ENCODE results near the gene PTPRN2.

Gene PTPRN2

GRCh38 chr7:157633465-157634185 is 954.0 kb downstream of the PTPRN2 start:
- no peak for DNase-seq

GRCh38 chr7:157630301-157630853 is 957.2 kb downstream of the PTPRN2 start:
- DNase-seq, result no peak

GRCh38 chr7:157628456-157628855 is 959.2 kb downstream of the PTPRN2 start:
- no peak for DNase-seq

DNA sequence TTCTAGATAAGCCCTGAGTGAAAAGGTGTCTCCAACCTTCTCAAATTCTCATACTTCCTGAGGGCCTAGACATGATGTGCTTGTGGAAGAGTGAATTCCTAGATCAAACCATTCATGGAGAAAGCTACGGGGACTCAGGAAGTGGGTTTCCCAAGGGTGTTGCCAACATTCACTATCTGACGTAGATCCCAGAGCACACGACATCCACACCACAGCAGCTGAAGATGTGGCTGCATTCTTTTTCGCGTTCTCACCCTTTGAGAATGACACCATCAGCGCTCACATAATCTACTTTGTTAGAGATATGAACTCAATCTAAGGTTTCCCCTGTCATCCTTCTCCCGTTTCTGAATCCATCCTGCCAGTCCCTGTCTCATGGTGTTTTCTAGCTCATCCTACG is 960.0 kb downstream of the PTPRN2 start:
- DNase-seq, result no peak

- DNase-seq, result no peak
These were observed 960.6 kb downstream of the PTPRN2 start for GRCh38 chr7:157627033-157627432.

- DNase-seq, result no peak
These were observed 961.5 kb downstream of the PTPRN2 start for GRCh38 chr7:157625973-157626742.

DNA sequence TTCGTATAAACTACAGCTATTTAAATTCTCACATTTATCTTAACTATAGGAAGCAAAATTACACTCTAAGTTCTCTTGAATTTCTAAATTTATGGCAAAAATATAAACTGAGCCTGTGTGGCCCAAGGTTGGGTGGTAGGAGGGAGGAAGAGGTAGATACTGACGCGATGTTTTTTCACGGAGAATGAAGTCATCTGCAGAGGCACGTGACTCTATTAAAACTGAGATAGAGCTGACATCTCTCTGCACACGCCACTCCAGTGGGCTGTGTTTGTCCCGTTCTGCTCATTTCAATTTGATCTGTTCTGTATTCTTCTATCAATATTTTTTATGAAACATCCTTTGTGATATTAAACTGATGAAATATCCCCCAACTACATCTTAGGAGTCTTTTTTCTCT is 964.1 kb downstream of the PTPRN2 start:
- no peak for DNase-seq

DNA sequence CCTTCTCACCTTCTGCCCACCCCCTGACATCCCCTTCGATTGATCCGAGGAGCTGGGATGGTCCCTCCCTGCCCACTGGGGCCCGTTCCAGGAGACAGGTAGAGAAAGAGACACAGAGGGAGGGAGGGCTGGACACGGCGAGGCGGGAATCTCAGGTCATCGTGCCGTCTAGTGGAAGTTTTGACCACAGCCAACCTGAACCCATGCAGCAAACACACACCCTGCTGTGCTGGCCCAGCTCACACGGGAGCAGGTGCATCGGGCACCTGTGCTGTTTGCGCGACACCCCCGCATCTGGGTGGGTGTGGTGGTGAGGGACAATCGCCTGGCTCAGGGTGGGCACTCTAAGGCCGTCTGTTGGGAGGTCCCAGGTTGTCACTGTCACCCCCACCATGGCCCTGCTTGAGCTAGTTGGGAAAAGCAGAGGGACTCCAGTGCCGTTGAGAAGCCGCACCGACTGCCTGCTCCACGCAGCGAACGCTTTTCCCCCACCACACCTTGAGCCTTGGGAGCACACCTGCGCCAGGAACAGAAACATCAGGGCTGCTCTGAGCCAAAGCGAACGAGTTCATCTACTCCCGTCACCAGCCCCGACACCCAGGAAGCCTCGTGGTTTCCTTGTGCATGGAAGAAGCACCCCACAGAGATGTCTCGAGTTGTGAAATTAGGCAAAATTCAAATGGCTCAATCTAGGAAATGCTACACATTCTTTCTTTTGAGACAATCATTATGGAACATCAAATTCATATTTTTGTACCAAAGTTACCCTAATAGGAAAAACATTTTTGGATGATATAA is 965.0 kb downstream of the PTPRN2 start:
- no peak for DNase-seq

DNA sequence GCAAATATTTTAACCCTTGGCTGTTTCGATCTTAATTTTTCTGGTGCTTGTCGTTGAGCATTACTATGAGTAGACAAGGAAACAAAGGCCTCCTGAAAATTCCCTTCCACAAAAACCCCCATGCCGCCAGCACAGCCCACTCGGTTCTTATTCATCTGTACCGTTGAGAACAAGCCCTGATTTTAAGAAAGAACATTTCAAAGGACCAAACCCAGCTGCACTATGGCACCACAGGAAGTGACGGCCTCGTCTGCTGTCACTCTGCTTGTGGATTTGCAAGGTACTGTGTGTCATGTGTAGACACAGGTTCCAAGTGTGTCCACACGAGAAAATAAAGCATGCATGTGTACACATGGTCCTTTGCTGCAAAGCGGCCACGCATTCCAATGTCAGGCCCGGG is 965.6 kb downstream of the PTPRN2 start:
- no peak for DNase-seq

- DNase-seq, result no peak
These were observed 966.4 kb downstream of the PTPRN2 start for GRCh38 chr7:157621131-157621681.

GRCh38 chr7:157620616-157621015 is 967.0 kb downstream of the PTPRN2 start:
- no peak for DNase-seq

DNA sequence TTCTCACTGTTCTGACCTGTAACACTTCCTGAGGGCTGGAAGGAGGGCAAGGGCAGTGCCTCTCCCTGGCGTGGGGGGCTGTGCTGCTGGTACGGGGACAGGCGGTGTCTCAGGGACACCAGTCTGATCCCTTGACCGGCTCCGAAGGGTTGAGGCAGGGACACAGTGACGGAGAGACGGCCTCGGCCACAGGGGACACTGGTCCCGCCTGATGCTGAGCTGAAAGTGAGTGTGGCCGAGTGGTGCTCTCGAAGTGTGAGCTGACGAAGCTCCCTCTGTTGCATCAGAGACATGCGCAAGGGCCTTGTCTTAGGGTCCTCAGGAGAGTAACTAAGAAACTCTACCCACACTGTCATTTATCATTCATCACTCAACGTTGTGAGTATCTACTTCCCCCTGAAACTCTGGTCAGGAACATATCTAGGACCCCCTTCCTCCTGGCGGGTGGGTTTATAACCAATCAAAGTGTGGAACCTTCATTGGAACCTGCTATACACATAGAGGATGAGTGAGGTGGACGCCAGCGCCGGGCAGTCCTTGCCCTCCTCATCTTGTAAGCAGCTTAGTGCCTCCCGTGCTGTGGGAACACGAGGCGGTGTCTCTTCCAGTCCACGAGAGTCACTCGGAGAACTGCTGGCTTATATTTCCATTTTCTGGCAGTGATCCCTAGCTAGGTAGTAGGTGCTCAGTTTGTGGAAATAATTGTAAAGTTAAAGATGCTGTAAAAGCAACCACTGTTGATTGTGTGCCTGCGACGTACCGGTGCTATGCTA is 967.7 kb downstream of the PTPRN2 start:
- DNase-seq, result no peak

DNA sequence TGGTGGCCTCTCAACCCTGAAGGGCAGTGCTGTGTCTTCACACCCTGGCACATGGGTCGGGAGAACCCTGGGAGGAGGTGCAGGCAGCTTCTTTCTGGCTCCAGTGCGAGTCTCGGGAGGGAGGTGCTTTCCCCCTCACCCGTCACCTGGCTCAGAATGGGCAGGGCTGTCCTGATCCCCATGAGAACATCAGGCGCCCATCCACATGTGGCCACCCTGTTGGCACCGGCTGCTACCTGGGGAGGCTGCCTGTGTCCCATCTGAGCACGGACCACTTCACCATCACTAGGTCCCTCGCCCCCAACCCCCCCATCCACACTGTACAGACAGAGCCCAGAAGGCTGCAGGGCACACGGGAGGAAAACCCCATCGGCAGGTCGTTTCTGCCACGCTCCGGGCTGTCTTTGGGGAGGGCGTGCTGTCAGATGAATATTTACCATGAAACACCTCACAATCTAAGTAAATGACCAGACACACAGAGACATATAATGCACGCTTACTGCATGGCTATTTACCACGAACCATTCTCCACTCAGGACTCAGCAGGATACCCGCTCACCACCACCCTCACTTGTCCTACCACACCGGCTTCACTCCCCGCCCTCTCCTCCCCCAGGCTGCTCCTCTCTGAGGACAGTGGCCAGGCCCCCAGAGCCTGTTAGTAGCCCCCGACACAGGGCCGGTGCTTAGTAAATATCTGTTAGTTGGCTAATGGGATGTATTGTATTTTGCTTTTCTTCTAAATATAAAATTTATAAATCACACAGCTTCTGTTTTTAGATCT is 968.6 kb downstream of the PTPRN2 start:
- DNase-seq, result no peak

DNA sequence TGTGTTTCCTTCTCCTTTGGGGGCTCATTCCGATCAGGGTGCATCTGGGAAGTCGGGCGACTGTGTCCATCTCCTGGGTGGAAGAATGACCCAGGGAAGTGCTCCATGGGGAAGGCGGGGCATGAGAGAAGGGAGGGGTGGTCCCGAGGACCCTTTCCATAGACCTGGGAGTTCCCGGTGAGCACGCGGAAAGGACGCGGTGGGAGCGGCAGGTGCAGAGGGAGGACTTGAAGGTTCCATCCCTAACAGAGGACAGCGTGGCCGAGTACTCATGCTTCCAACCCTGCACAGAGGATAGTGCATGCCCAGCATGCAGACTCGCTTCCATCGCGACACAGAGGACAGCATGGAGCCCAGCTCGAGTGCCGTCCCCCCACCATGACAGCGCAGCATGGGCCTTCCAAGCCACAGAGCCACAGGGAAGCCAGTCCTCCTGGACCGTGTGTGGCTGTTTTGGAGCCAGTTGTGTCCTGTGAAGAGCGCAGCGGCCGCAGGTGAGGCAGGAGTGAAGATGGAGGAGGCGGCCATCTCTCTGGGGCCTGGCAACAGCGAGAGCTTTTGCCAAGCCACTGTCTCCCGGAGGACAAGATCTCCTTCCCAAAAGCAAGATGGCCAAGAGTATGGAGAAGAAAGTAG is 969.4 kb downstream of the PTPRN2 start:
- no peak for DNase-seq

- DNase-seq, result no peak
These were observed 970.2 kb downstream of the PTPRN2 start for GRCh38 chr7:157617401-157617800.

- DNase-seq, result no peak
These were observed 970.7 kb downstream of the PTPRN2 start for GRCh38 chr7:157616931-157617330.

DNA sequence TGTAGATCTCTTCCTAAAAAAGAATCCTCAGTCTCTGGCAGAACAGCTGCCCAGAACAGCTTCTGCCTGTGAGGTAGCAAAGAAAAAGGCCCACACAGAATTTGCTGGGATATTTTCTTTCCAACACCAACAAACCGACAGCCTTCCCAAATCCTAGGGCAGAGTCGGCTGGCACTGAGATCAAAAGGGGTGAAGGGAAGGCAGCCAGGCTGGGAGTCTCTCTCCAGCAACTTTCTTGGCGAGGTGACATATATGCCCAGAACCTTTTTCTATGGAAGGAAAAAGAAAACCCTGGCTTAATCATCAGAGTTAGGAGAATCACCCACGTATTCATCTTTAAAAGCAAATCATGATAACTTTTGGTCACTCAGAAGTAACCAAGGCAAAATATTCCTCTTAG is 971.2 kb downstream of the PTPRN2 start:
- DNase-seq, result no peak

DNA sequence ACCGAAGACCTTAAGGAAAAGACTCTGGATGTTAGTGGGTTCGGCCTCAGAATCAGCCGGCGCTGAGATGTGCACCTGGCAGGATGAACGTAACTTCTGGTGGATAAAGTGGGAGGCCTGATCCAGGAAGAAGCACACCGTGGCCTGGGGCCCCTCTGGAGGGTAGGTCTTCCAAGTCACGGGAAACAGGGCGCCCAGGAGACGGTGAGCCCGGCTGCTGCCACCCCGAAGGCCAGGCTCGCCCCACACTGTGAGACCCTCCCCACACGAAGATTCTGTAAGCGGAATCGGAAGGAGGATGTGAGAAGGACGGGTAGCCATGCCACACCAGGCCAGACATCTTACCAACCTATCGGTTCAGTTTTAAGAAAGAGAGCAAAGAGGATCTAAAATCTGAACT is 971.8 kb downstream of the PTPRN2 start:
- no peak for DNase-seq

DNA sequence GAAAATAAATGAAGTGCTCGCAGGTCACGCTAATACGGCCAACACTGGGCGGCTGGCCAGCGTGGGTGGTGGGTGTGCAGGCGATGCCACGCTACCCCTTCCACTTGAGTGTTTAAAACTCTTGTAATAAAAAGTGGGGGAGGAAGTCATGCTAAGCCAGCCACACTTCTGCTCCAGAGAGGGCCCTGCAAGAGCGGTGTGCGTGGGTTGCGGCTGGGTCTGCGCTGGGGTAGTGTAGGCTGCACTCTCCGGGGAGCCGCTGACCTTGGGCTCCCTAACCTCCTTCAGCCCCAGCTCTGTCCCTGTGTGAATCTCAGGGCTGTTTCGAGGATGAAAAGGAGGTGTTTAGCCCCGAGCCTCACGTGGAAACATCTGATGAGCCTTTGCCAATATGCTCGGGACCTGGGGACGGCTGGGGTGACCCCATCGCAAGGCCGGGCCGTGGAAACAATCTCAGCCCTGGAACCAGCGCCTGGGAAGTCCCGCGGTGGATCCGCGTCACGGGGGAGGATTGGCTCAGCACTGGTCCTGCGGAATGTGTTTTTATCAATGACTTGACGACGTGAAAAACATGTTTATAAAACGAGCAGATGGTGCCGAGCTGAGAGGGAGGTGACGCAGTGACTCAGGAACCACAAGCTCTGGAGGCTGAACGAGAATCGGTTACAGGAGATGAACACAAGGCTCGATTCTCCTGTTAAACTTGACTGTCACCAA is 972.4 kb downstream of the PTPRN2 start:
- DNase-seq, result no peak

- DNase-seq, result no peak
These were observed 973.1 kb downstream of the PTPRN2 start for GRCh38 chr7:157614457-157615020.

Data from stimulated activated CD4-positive, alpha-beta T cell treated with anti-CD3 and anti-CD28 coated beads, Interleukin-15, amount 100 ng/mL, for 24 hours (primary cell).